K562 (cell line): ENCODE data around the gene SLC52A1. TPM values are rescaled to one million over a fixed set of nuclear protein-coding genes. Genes with fewer than 3 reads are reported as not detected.
A peak's percentile ranks its signal among the peaks of the same experiment; 100 is the strongest.

ENCODE experiments used
- CBX5 ChIP-seq: IDR thresholded peaks from 2 replicates; pipeline ENCODE4 v1.6.1; 2014; ENCODE audit warnings: low read depth, borderline replicate concordance
- CREB3L1 ChIP-seq: fragments of 450-650 bp; IDR thresholded peaks from 2 replicates; pipeline ENCODE4 v1.6.1; 2014; ENCODE audit warnings: low read depth, mild to moderate bottlenecking, moderate library complexity, borderline replicate concordance
- EGR1 ChIP-seq: fragments of 450-650 bp; conservative IDR thresholded peaks from 2 replicates; pipeline ENCODE4 v1.6.1; 2017; ENCODE audit warnings: mild to moderate bottlenecking
- ETV5 ChIP-seq: sonication (generic); formaldehyde crosslinking; IDR thresholded peaks from 2 replicates; pipeline ENCODE4 v1.4.0; 2020; ENCODE audit warnings: low read depth, mild to moderate bottlenecking, missing genetic modification reagents
- HDAC1 ChIP-seq, 2 experiments: fragments of 450-650 bp; IDR thresholded peaks; 2 replicates each; pipeline ENCODE4 v1.6.1; 2016 to 2017; ENCODE audit warnings: inconsistent platforms in 1 of 2, mild to moderate bottlenecking in 1 of 2, moderate library complexity in 1 of 2
- HDAC2 ChIP-seq: fragments of 450-650 bp; IDR thresholded peaks from 2 replicates; pipeline ENCODE4 v1.6.1; 2016; ENCODE audit warnings: mild to moderate bottlenecking
- IRF9 ChIP-seq: fragments of 450-650 bp; IDR thresholded peaks from 2 replicates; pipeline ENCODE4 v1.6.1; 2016; ENCODE audit warnings: missing biosample characterization, missing genetic modification characterization
- JUNB ChIP-seq: fragments of 450-650 bp; formaldehyde crosslinking; conservative IDR thresholded peaks from 2 replicates; pipeline ENCODE4 v1.4.0; 2020; ENCODE audit warnings: mild to moderate bottlenecking
- MTF1 ChIP-seq: fragments of 250-450 bp; sonication (Bioruptor Pico); IDR thresholded peaks from 2 replicates; pipeline ENCODE4 v1.9.0; 2021; ENCODE audit warnings: moderate library complexity, mild to moderate bottlenecking, inconsistent platforms, borderline replicate concordance
- OTX1 ChIP-seq: fragments of 450-650 bp; formaldehyde crosslinking; IDR thresholded peaks from 2 replicates; pipeline ENCODE4 v1.4.0; 2022; ENCODE audit warnings: mild to moderate bottlenecking
- RCOR1 ChIP-seq, 2 experiments: IDR thresholded peaks; 2 replicates each; pipeline ENCODE4 v1.6.1; 2012; ENCODE audit warnings: low read depth in 2 of 2, low read length in 2 of 2, borderline replicate concordance in 1 of 2, improper control_type of control experiment in 1 of 2
- SRSF9 ChIP-seq: fragments of 200-400 bp; formaldehyde crosslinking; IDR thresholded peaks from 2 replicates; pipeline ENCODE4 v1.6.1; 2017; ENCODE audit warnings: low read depth, low read length, borderline replicate concordance
- TCF7L2 ChIP-seq: fragments of 150-350 bp; IDR thresholded peaks from 2 replicates; pipeline ENCODE4 v1.6.1; 2016; ENCODE audit warnings: low read depth, mild to moderate bottlenecking, low read length, moderate library complexity
- polyA plus RNA-seq, 8 experiments: library from polyadenylated mRNA; depleted of rRNA in 4 of 8; stranded (reverse) in 5 of 8; unstranded in 3 of 8; fragments of >200 nt; fragmentation: Nextera tagmentation in 2 of 8; fragmentation: Illumina TruSeq in 1 of 8; extraction: Ambion mirVana in 2 of 8; extraction: Trizol in 1 of 8; gene quantifications; 2 replicates each; pipeline versions ENCODE4 v1.2.1 to v1.2.3, GENCODE V29; 2011 to 2014; ENCODE audit warnings: inconsistent platforms in 1 of 8, missing spikeins in 1 of 8
- total RNA-seq, 7 experiments: library from RNA; depleted of rRNA in 6 of 7; stranded (reverse); fragments of >200 nt in 6 of 7; fragmentation: Illumina TruSeq in 2 of 7; extraction: Trizol in 2 of 7; gene quantifications; 2 replicates each; pipeline versions ENCODE4 v1.2.1 to v1.2.3, GENCODE V29; 2011 to 2021; ENCODE audit warnings: low replicate concordance in 1 of 7
- TF ChIP-seq, protein P1 (sequence below): fragments of 450-650 bp; IDR thresholded peaks from 2 replicates; pipeline ENCODE4 v1.6.1; 2016; ENCODE audit warnings: borderline replicate concordance
- TF ChIP-seq, protein P2 (sequence below): fragments of 250-450 bp; sonication (Bioruptor Pico); IDR thresholded peaks from 2 replicates; pipeline ENCODE4 v1.4.0; 2020

The SLC52A1 gene
- total and polyA plus RNA-seq, 9 of the 15 experiments (the other 6 are each of a cell fraction or from before 2014, with no cell fraction given), result 0.04 TPM; not detected in 8

DNA sequence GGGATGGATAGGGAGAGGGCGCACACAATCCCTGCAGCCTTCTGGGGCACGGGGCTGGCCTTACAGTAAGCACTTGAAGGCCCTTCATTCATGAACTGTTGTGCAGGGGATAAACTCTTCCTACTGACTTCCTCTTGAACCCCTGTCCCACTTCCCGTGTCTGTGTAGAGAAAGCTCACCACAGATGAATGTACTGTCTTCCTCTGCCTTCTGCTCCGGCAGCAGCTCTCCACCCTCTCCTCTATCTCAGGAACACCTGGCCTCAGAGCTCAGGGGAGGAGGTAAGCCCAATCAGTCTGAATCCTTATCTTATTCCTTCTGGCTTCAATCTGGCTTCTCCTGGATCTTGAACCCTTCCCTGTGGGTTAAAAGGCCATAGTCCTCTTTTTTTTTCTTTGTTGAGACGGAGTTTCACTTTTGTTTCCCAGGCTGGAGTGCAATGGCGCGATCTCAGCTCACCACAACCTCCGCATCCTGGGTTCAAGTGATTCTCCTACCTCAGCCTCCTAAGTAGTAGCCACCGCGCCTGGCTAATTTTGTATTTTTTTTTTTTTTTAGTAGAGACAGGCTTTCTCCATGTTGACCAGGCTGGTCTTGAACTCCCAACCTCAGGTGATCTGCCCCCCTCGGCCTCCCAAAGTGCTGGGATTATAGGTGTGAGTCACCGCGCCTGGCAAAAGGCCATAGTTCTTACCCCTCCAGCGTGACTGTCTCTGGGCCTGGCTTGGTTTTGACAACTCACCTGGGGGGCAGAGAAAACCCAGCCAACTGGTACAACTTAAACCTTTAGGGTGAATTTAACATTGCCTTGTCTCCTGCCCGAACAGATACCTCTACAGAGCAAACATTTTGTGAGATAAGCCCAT, 7.2 kb upstream of the SLC52A1 start (continued):
- TF ChIP-seq RCOR1 (IDR thresholded peaks at IDR 0.05; ENCODE audit: borderline replicate concordance in 1 of 2, low read depth in 2 of 2, low read length in 2 of 2) (peak in 1 of 2 experiments; percentile 49; a peak in 1 of 4 replicates), JUNB (CRISPR knock-in tag) (no peak), IRF9 (no peak), SRSF9 (no peak), OTX1 (CRISPR knock-in tag) (no peak), MTF1 (CRISPR knock-in tag) (no peak), TCF7L2 (no peak), CBX5 (no peak), HDAC2 (0 out of 2 replicates have a peak, but pooled peaks have one; percentile 17), EGR1 (no peak), ETV5 (CRISPR knock-in tag) (no peak), CREB3L1 (no peak), HDAC1 (IDR thresholded peaks at IDR 0.05) (peak in 1 of 2 experiments; percentile 50; a peak in 1 of 4 replicates)
- TF ChIP-seq, protein P1, sequence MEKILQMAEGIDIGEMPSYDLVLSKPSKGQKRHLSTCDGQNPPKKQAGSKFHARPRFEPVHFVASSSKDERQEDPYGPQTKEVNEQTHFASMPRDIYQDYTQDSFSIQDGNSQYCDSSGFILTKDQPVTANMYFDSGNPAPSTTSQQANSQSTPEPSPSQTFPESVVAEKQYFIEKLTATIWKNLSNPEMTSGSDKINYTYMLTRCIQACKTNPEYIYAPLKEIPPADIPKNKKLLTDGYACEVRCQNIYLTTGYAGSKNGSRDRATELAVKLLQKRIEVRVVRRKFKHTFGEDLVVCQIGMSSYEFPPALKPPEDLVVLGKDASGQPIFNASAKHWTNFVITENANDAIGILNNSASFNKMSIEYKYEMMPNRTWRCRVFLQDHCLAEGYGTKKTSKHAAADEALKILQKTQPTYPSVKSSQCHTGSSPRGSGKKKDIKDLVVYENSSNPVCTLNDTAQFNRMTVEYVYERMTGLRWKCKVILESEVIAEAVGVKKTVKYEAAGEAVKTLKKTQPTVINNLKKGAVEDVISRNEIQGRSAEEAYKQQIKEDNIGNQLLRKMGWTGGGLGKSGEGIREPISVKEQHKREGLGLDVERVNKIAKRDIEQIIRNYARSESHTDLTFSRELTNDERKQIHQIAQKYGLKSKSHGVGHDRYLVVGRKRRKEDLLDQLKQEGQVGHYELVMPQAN, result no peak
- TF ChIP-seq, protein P2, sequence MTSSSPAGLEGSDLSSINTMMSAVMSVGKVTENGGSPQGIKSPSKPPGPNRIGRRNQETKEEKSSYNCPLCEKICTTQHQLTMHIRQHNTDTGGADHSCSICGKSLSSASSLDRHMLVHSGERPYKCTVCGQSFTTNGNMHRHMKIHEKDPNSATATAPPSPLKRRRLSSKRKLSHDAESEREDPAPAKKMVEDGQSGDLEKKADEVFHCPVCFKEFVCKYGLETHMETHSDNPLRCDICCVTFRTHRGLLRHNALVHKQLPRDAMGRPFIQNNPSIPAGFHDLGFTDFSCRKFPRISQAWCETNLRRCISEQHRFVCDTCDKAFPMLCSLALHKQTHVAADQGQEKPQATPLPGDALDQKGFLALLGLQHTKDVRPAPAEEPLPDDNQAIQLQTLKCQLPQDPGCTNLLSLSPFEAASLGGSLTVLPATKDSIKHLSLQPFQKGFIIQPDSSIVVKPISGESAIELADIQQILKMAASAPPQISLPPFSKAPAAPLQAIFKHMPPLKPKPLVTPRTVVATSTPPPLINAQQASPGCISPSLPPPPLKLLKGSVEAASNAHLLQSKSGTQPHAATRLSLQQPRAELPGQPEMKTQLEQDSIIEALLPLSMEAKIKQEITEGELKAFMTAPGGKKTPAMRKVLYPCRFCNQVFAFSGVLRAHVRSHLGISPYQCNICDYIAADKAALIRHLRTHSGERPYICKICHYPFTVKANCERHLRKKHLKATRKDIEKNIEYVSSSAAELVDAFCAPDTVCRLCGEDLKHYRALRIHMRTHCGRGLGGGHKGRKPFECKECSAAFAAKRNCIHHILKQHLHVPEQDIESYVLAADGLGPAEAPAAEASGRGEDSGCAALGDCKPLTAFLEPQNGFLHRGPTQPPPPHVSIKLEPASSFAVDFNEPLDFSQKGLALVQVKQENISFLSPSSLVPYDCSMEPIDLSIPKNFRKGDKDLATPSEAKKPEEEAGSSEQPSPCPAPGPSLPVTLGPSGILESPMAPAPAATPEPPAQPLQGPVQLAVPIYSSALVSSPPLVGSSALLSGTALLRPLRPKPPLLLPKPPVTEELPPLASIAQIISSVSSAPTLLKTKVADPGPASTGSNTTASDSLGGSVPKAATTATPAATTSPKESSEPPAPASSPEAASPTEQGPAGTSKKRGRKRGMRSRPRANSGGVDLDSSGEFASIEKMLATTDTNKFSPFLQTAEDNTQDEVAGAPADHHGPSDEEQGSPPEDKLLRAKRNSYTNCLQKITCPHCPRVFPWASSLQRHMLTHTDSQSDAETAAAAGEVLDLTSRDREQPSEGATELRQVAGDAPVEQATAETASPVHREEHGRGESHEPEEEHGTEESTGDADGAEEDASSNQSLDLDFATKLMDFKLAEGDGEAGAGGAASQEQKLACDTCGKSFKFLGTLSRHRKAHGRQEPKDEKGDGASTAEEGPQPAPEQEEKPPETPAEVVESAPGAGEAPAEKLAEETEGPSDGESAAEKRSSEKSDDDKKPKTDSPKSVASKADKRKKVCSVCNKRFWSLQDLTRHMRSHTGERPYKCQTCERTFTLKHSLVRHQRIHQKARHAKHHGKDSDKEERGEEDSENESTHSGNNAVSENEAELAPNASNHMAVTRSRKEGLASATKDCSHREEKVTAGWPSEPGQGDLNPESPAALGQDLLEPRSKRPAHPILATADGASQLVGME (CRISPR knock-in tag), result no peak
